Tibial artery (tissue), 4 donors: ENCODE data around the gene ZNF556.
A peak's percentile ranks its signal among the peaks of the same experiment; 100 is the strongest.
"Not testable (repeated sequence)": the region's sequence is repeated elsewhere in the genome, so short reads cannot be mapped to it uniquely, and the experiment has no call there.

Experiments
- DNase-seq, 2 donors: peaks; one replicate each; pipeline ENCODE4 v3.0.0-alpha.2; 2019
- H3K27ac ChIP-seq, 2 donors: fragments of 200-600 bp; sonication (generic) in 1 of 2; 1 replicate in 1 of 2; 2 replicates in 1 of 2; pipeline ENCODE4 v1.5.1; 2018 to 2019; ENCODE audit warnings: mild to moderate bottlenecking in 1 of 2
- H3K27me3 ChIP-seq, 2 donors: fragments of 200-600 bp; sonication (generic) in 1 of 2; one replicate each; pipeline versions ENCODE4 v1.5.1 to v1.6.0; 2016 to 2019
- H3K36me3 ChIP-seq, 3 donors: fragments of 200-600 bp; sonication (generic) in 2 of 3; one replicate each; pipeline ENCODE4 v1.5.1; 2016 to 2019; ENCODE audit warnings: mild to moderate bottlenecking in 2 of 3
- H3K4me1 ChIP-seq, 4 donors: fragments of 200-600 bp; sonication (generic) in 2 of 4; 1 replicate in 3 of 4; 2 replicates in 1 of 4; pipeline ENCODE4 v1.5.1; 2016 to 2019
- H3K4me3 ChIP-seq, 2 donors: fragments of 200-600 bp; sonication (generic) in 1 of 2; 1 replicate in 1 of 2; 2 replicates in 1 of 2; pipeline ENCODE4 v1.5.1; 2018 to 2019; ENCODE audit warnings: mild to moderate bottlenecking in 2 of 2
- H3K9me3 ChIP-seq, 3 donors: fragments of 200-600 bp; sonication (generic) in 1 of 3; one replicate each; pipeline ENCODE4 v1.5.1; 2016 to 2019
- intact Hi-C: fragments of 100-400 bp; cut with DNase I; formaldehyde crosslinking; loops from one replicate; pipeline ENCODE4 v1.15.0; 2023; ENCODE audit warnings: low total_unique reads
- TF ChIP-seq, protein P1 (sequence below), 2 experiments: fragments of 200-600 bp in 1 of 2; fragments of 450-650 bp in 1 of 2; IDR thresholded peaks; one replicate each; pipeline ENCODE4 v1.5.1; 2017 to 2019; ENCODE audit warnings: antibody characterized with exemption in 2 of 2, mild to moderate bottlenecking in 1 of 2, moderate library complexity in 1 of 2

ZNF556 gene

GRCh38 chr19:2887391-2887914 lies 20.3 kb downstream of the ZNF556 start:
- intact Hi-C loops: loop anchor here (5.0 kb wide), 1 partner anchor 275 kb away; no protein-coding TSS in a partner anchor
- Histone ChIP-seq H3K27ac (no peak overlapping the region), H3K36me3 (no peaks in the 10 kb centered on the region), H3K9me3 (no peaks in the 10 kb centered on the region), H3K4me3 (no peak overlapping the region), H3K4me1 (peaks cover 0 to 5% (median 2%) of the 10 kb centered on the region in 4 donors), H3K27me3 (peaks cover 0 to 10% of the 10 kb centered on the region in 2 donors)
- peak in 1 of 2 donors; percentile 23 for DNase-seq
- TF ChIP-seq, protein P1, sequence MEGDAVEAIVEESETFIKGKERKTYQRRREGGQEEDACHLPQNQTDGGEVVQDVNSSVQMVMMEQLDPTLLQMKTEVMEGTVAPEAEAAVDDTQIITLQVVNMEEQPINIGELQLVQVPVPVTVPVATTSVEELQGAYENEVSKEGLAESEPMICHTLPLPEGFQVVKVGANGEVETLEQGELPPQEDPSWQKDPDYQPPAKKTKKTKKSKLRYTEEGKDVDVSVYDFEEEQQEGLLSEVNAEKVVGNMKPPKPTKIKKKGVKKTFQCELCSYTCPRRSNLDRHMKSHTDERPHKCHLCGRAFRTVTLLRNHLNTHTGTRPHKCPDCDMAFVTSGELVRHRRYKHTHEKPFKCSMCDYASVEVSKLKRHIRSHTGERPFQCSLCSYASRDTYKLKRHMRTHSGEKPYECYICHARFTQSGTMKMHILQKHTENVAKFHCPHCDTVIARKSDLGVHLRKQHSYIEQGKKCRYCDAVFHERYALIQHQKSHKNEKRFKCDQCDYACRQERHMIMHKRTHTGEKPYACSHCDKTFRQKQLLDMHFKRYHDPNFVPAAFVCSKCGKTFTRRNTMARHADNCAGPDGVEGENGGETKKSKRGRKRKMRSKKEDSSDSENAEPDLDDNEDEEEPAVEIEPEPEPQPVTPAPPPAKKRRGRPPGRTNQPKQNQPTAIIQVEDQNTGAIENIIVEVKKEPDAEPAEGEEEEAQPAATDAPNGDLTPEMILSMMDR (IDR thresholded peaks at IDR 0.05): peak; percentile 63 to 68

DNA sequence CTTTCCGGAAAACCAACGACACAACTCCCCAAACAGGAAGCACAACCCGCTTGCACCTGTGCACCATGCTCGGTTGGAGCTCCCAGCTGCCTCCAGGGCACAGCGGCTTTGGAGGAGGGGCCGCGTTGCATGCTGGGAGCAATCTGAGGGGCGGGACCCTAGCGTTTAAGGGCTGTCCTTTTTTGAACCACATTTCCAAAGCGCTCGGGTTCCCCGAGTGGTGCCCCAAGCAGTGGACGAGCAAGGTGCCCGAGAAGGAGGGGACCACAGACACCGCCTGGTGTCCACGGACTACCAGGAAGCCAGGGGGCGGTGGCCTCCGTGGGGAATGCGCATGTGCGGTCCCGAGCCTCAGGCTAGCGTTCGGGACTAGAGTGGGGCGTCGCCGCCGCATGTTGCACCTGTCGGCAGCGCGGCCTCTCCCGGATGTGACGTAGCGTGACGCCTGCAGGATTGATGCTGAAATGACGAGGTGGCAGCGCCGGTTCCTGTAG lies 21.6 kb downstream of the ZNF556 start:
- no peak overlapping the region for H3K27ac ChIP-seq
- peak overlapping the region in 1 of 2 donors; percentile 41 for H3K4me3 ChIP-seq
- H3K4me1 ChIP-seq: peaks cover 0 to 5% (median 2%) of the 10 kb centered on the region in 4 donors
- H3K9me3 ChIP-seq: no peaks in the 10 kb centered on the region
- DNase-seq: peak; percentile 24 to 66
- peaks cover 0 to 17% of the 10 kb centered on the region in 2 donors for H3K27me3 ChIP-seq
- no peaks in the 10 kb centered on the region for H3K36me3 ChIP-seq
- intact Hi-C loops: loop anchor here (5.0 kb wide), 1 partner anchor 274 kb away; no protein-coding TSS in a partner anchor
- TF ChIP-seq, protein P1 (IDR thresholded peaks at IDR 0.05): no peak

- H3K36me3 ChIP-seq, intact Hi-C loops, H3K4me1 ChIP-seq, H3K9me3 ChIP-seq, H3K27ac ChIP-seq, H3K4me3 ChIP-seq: not testable (repeated sequence)
- H3K27me3 ChIP-seq: peaks cover 0 to 17% of the 10 kb centered on the region in 2 donors
- peak in 1 of 2 donors; percentile 4 for DNase-seq
Observed at GRCh38 chr19:2890531-2890930, 23.4 kb downstream of the ZNF556 start.

GRCh38 chr19:2896694-2897093 lies 29.6 kb downstream of the ZNF556 start:
- H3K27me3 ChIP-seq: peaks cover 0 to 14% of the 10 kb centered on the region in 2 donors
- no peaks in the 10 kb centered on the region for H3K36me3 ChIP-seq
- peaks cover 0 to 7% (median 0%) of the 10 kb centered on the region in 3 donors for H3K9me3 ChIP-seq
- no peak for DNase-seq
- no peak overlapping the region for H3K4me3 ChIP-seq
- no peak overlapping the region for H3K27ac ChIP-seq
- intact Hi-C loops: no loop called here
- TF ChIP-seq, protein P1 (IDR thresholded peaks at IDR 0.05): no peak
- H3K4me1 ChIP-seq: peaks cover 0 to 6% (median 6%) of the 10 kb centered on the region in 4 donors

GRCh38 chr19:2900296-2901252 lies 33.4 kb downstream of the ZNF556 start, which contains the start of gene ZNF57:
TSS of gene ZNF57 (plus strand) at chr19:2900928. CDS start at chr19:2901046, 118 bp downstream.
- intact Hi-C loops: no loop called here
- no peaks in the 10 kb centered on the region for H3K27me3 ChIP-seq
- H3K4me1 ChIP-seq: peaks cover 0 to 17% (median 8%) of the 10 kb centered on the region in 4 donors
- peak; percentile 100 for DNase-seq
- H3K9me3 ChIP-seq: peaks cover 0 to 7% (median 0%) of the 10 kb centered on the region in 3 donors
- TF ChIP-seq, protein P1 (IDR thresholded peaks at IDR 0.05): peak in 1 of 2 experiments; percentile 14
- H3K36me3 ChIP-seq: no peaks in the 10 kb centered on the region
- peak within 1 kb of the TSS; percentile 77 for H3K4me3 ChIP-seq
- peak within 1 kb of the TSS; percentile 66 to 73 for H3K27ac ChIP-seq
